Naive thymus-derived CD4-positive, alpha-beta T cell (primary cell): ENCODE measurements around the gene PNPLA5. TPM values are rescaled to one million over a fixed set of nuclear protein-coding genes. Genes with fewer than 3 reads are reported as not detected.

Experiments used
- ATAC-seq: fragments of 150-1000 bp; cut with Tn5 transposase; 2 replicates; pipeline ENCODE4 v1.10.0; 2021; ENCODE audit warnings: mild to moderate bottlenecking, moderate library complexity
- CTCF ChIA-PET: fragments of 350-600 bp; sonication (Branson Sonifier 250); formaldehyde crosslinking; loops from one replicate; lab custom pipeline; 2021; ENCODE audit warnings: antibody characterized with exemption; lab: Charles Lee
- POLR2A ChIA-PET: fragments of 350-600 bp; sonication (Branson Sonifier 250); formaldehyde crosslinking; loops from one replicate; lab custom pipeline; 2021; ENCODE audit warnings: antibody characterized with exemption, inconsistent platforms; lab: Charles Lee
- DNase-seq, 9 donors: peaks; one replicate each; pipeline versions ENCODE4 v3.0.0 to v3.0.0-alpha.2; 2020 to 2022; ENCODE audit warnings: mixed read lengths in 1 of 9
- H3K27ac ChIP-seq: one replicate; pipeline ENCODE4 v1.7.0; 2013; ENCODE audit warnings: mild to moderate bottlenecking, low read depth, low read length, moderate library complexity
- H3K27me3 ChIP-seq, 2 donors: one replicate each; pipeline ENCODE4 v1.7.0; 2013; ENCODE audit warnings: low read length in 2 of 2, mild to moderate bottlenecking in 2 of 2, moderate library complexity in 2 of 2; ENCODE audit not compliant: control insufficient read depth in 2 of 2, insufficient read depth in 2 of 2
- H3K36me3 ChIP-seq, 3 experiments: 1 replicate in 2 of 3; 2 replicates in 1 of 3; pipeline ENCODE4 v1.7.0; 2013; ENCODE audit warnings: low read length in 3 of 3, mild to moderate bottlenecking in 3 of 3, moderate library complexity in 1 of 3; ENCODE audit not compliant: insufficient read depth in 3 of 3, control insufficient read depth in 2 of 3
- H3K4me1 ChIP-seq, 2 donors: one replicate each; pipeline ENCODE4 v1.7.0; 2013; ENCODE audit warnings: low read length in 2 of 2, mild to moderate bottlenecking in 2 of 2, moderate library complexity in 1 of 2; ENCODE audit not compliant: control insufficient read depth in 2 of 2, insufficient read depth in 2 of 2
- H3K4me3 ChIP-seq: 2 replicates; pipeline ENCODE4 v1.7.0; 2013; ENCODE audit warnings: mild to moderate bottlenecking, low read length
- H3K9me3 ChIP-seq, 3 experiments: 1 replicate in 2 of 3; 2 replicates in 1 of 3; pipeline ENCODE4 v1.7.0; 2013; ENCODE audit warnings: low read length in 3 of 3; ENCODE audit not compliant: control insufficient read depth in 2 of 3
- H3K27ac Mint-ChIP-seq, 9 donors: one replicate each; pipeline ENCODE4 v1.8.0; 2020 to 2022; ENCODE audit warnings: mixed read lengths in 9 of 9, mild to moderate bottlenecking in 8 of 9, moderate library complexity in 5 of 9, inconsistent platforms in 2 of 9
- H3K27me3 Mint-ChIP-seq, 5 donors: one replicate each; pipeline ENCODE4 v1.8.0; 2021 to 2022; ENCODE audit warnings: mixed read lengths in 5 of 5, mild to moderate bottlenecking in 1 of 5
- H3K36me3 Mint-ChIP-seq, 5 donors: one replicate each; pipeline ENCODE4 v1.8.0; 2020 to 2022; ENCODE audit warnings: mixed read lengths in 5 of 5, mild to moderate bottlenecking in 3 of 5, inconsistent platforms in 1 of 5
- H3K4me1 Mint-ChIP-seq, 7 donors: one replicate each; pipeline ENCODE4 v1.8.0; 2020 to 2022; ENCODE audit warnings: mixed read lengths in 7 of 7, mild to moderate bottlenecking in 3 of 7, inconsistent platforms in 1 of 7
- H3K4me3 Mint-ChIP-seq, 10 donors: one replicate each; pipeline ENCODE4 v1.8.0; 2020 to 2022; ENCODE audit warnings: mild to moderate bottlenecking in 10 of 10, mixed read lengths in 10 of 10, moderate library complexity in 6 of 10, inconsistent platforms in 2 of 10
- H3K9me3 Mint-ChIP-seq, 11 donors: one replicate each; pipeline ENCODE4 v1.8.0; 2020 to 2022; ENCODE audit warnings: mixed read lengths in 11 of 11, mild to moderate bottlenecking in 4 of 11, inconsistent platforms in 1 of 11, moderate library complexity in 1 of 11
- intact Hi-C, 2 donors: fragments of 100-400 bp; cut with micrococcal nuclease; formaldehyde crosslinking; loops; one replicate each; pipeline ENCODE4 v1.15.1; 2023
- polyA plus RNA-seq, 2 donors: library from polyadenylated mRNA; unstranded; fragments of 300-500 nt; fragmentation: Illumina TruSeq; gene quantifications; one replicate each; pipeline ENCODE4 v1.2.3, GENCODE V29; 2021
- total RNA-seq, 6 experiments: library from RNA in 5 of 6; stranded (reverse) in 5 of 6; gene quantifications; 1 replicate in 5 of 6; 2 replicates in 1 of 6; pipeline ENCODE4 v1.2.3 and lab custom pipeline; 2021 to 2026

The PNPLA5 gene
- total and polyA plus RNA-seq, 7 experiments from 2014 or later: not detected

DNA sequence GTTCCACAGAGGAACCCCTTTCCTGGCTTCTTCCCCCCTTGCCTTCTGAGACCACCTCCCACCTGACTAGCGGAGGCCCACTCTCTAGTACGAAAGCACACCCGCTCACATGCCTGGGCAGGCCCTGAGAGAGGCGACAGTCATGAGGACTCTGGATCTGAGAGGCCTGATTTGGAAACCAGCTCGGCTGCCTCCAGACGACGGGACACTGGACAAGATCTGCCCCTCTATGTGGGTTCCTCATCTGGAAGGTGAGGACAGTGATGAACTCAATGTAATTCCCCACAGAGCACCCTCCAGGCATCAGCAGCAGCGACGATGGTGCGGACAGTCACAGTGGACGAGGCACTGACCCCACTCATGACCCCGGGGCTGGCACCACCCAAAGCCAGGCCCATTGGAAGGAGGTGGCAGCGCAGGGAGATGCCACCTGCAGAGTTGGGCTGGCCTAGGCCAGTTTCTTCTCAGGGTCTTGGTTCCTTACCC lies 37.0 kb downstream of the PNPLA5 start:
- Histone ChIP-seq H3K27ac (no peak overlapping the region), H3K4me3 (no peak overlapping the region), H3K9me3 (peaks cover 0 to 6% (median 0%) of the 10 kb centered on the region in 3 experiments), H3K36me3 (no peaks in the 10 kb centered on the region), H3K27me3 (no peaks in the 10 kb centered on the region), H3K4me1 (no peaks in the 10 kb centered on the region)
- Mint-ChIP-seq H3K4me1 (peaks cover 0 to 3% (median 0%) of the 10 kb centered on the region in 7 donors), H3K27ac (no peak overlapping the region), H3K27me3 (peaks cover 11 to 85% (median 38%) of the 10 kb centered on the region in 5 donors), H3K9me3 (peaks cover 0 to 21% (median 7%) of the 10 kb centered on the region in 11 donors), H3K4me3 (no peak overlapping the region), H3K36me3 (peaks cover 0 to 8% (median 3%) of the 10 kb centered on the region in 5 donors)
- intact Hi-C loops: no loop called here
- ATAC-seq: no peak
- DNase-seq: no peak
- POLR2A ChIA-PET: no interaction called here
- CTCF ChIA-PET: no interaction called here

DNA sequence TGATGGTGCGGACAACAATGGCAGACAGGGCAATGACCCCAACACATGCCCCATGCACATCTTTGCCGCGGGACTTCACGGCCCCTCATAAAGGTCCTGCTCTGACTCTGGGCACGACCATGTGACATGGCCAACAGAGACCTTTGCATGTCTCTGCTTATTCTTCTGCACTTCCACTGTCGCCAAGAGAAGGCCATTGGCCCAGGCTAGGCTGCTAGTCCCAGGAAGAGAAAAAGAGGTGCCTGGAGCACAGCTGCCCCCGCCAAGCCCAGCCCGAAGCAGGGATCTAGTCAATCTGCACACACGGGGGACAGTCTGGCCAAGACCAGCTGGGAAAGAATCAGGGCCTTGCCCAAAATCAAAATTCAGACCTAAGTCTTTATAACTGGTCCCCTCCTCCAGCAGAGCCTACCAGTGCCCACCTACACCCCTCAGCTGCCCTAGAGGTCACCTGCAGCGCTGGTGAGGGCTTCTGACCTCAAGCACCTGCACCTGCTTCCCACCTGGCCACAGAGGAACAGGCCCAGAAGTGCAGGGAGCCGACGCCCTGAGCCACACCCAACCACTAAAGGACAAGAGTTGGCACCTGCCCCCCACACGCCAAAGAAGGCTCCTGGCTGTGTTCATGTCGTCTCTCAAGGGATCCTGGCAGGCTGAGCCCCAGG lies 37.6 kb downstream of the PNPLA5 start:
- Mint-ChIP-seq H3K9me3 (peaks cover 0 to 21% (median 7%) of the 10 kb centered on the region in 11 donors), H3K27me3 (peaks cover 9 to 83% (median 40%) of the 10 kb centered on the region in 5 donors), H3K27ac (no peak overlapping the region), H3K4me1 (peaks cover 0 to 3% (median 0%) of the 10 kb centered on the region in 7 donors), H3K4me3 (no peak overlapping the region), H3K36me3 (peaks cover 0 to 8% (median 3%) of the 10 kb centered on the region in 5 donors)
- Histone ChIP-seq H3K4me3 (no peak overlapping the region), H3K27ac (no peak overlapping the region), H3K27me3 (no peaks in the 10 kb centered on the region), H3K9me3 (peaks cover 0 to 6% (median 0%) of the 10 kb centered on the region in 3 experiments), H3K36me3 (no peaks in the 10 kb centered on the region), H3K4me1 (no peaks in the 10 kb centered on the region)
- no peak for DNase-seq
- ChIA-PET POLR2A (no interaction called here), CTCF (no interaction called here)
- no peak for ATAC-seq
- intact Hi-C loops: no loop called here

DNA sequence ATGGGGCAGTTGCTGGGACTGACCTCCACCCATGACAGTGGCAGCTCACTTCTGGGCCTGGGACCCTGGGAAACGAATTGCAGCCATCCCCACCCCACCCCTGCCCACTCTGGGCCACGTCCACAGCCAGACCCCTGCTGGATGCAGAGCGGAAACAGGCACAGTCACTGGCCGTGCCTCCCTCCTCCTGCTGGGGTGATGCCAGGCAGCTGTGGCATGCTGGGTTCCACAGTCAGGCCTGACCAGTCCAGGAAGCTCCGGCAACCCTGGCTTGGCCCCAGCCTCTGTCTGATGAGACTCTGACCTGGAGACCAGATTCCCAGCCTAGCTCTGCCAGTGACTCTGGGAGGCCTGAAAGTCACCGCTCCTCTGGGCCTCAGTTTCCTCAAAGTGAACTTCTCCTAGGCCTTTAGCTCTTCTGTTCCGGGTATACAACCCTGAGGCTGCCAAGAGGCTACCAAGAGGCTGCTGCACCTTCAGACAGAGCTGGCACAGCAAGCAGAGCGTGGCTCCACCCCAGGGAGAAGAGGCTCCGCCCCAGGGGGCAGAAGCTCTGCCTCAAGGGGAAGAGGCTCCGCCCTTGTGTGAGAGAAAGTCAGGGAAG lies 38.4 kb downstream of the PNPLA5 start:
- no peaks in the 10 kb centered on the region for H3K36me3 ChIP-seq
- CTCF ChIA-PET: no interaction called here
- DNase-seq (no peak), ATAC-seq (no peak)
- Mint-ChIP-seq H3K4me1 (peaks cover 0 to 3% (median 0%) of the 10 kb centered on the region in 7 donors), H3K4me3 (no peak overlapping the region), H3K27me3 (peaks cover 2 to 78% (median 32%) of the 10 kb centered on the region in 5 donors), H3K27ac (no peak overlapping the region), H3K36me3 (peaks cover 0 to 8% (median 3%) of the 10 kb centered on the region in 5 donors), H3K9me3 (peaks cover 0 to 16% (median 7%) of the 10 kb centered on the region in 11 donors)
- H3K27me3 ChIP-seq: no peaks in the 10 kb centered on the region
- no peak overlapping the region for H3K27ac ChIP-seq
- no peak overlapping the region for H3K4me3 ChIP-seq
- intact Hi-C loops: no loop called here
- POLR2A ChIA-PET: no interaction called here
- no peaks in the 10 kb centered on the region for H3K4me1 ChIP-seq
- peaks cover 0 to 6% (median 0%) of the 10 kb centered on the region in 3 experiments for H3K9me3 ChIP-seq

DNA sequence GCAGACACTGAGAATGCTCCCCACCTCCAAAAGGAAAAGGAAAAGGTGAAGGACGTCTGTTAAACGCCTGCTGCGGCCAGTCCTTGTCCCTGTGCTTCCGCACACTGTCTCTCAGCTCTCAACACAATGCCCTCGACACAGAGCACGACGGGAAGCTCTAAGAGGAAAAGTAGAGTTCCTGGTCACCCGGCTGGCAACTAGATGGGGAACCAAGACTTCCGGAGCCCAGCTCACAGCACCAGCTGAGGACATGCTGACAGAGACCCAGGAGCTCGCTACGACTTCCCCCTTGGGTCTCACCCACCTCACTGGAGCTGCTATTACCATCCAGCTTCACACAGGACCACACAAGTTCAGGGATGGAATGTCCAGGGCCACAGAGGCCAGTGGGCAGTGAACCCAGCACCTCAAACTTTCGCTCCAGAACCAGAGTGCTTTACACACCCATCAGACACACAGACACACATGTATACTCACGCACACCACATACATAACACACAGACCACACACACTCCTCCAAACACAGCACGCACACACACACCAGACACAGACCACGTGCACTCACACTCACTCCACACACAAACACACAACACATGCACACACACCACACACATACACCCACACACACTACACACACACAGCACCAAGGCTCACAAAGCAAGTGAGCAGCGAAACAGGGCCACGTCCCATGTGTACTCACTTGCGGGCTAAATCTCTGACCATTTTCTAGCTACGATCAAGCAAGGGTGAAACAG lies 39.1 kb downstream of the PNPLA5 start:
- Histone ChIP-seq H3K4me3 (no peak overlapping the region), H3K9me3 (peaks cover 0 to 6% (median 0%) of the 10 kb centered on the region in 3 experiments), H3K27me3 (no peaks in the 10 kb centered on the region), H3K27ac (no peak overlapping the region), H3K36me3 (no peaks in the 10 kb centered on the region), H3K4me1 (no peaks in the 10 kb centered on the region)
- Mint-ChIP-seq H3K4me1 (peaks cover 0 to 3% (median 0%) of the 10 kb centered on the region in 7 donors), H3K27ac (no peak overlapping the region), H3K9me3 (peaks cover 0 to 16% (median 7%) of the 10 kb centered on the region in 11 donors), H3K36me3 (peaks cover 0 to 8% (median 3%) of the 10 kb centered on the region in 5 donors), H3K27me3 (peaks cover 2 to 73% (median 32%) of the 10 kb centered on the region in 5 donors), H3K4me3 (no peak overlapping the region)
- POLR2A ChIA-PET: no interaction called here
- ATAC-seq (no peak), DNase-seq (no peak)
- intact Hi-C loops: no loop called here
- CTCF ChIA-PET: no interaction called here

DNA sequence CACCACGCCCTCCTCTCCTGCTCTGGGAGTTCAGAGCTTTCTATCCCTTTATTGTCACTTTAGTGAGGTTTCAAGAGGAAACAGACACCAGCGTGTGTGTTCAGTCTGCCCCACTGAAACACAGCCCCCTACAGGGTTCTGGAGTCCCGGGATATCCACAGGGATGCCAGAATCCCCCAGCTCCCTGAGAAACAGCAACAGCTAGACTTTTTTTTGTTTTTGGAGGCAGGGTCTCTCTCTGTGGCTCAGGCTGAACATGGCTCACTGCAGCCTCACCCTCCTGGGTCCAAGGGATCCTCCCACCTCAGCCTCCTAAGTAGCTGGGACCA lies 39.9 kb downstream of the PNPLA5 start:
- CTCF ChIA-PET: no interaction called here
- H3K4me1 Mint-ChIP-seq: peaks cover 0 to 3% (median 0%) of the 10 kb centered on the region in 7 donors
- H3K36me3 ChIP-seq: no peaks in the 10 kb centered on the region
- H3K27ac ChIP-seq: no peak overlapping the region
- intact Hi-C loops: no loop called here
- peaks cover 0 to 9% (median 6%) of the 10 kb centered on the region in 11 donors for H3K9me3 Mint-ChIP-seq
- H3K27me3 Mint-ChIP-seq: peaks cover 2 to 64% (median 24%) of the 10 kb centered on the region in 5 donors
- no peaks in the 10 kb centered on the region for H3K4me1 ChIP-seq
- peak overlapping the region in 1 of 9 donors; percentile 26 for H3K27ac Mint-ChIP-seq
- no peak for ATAC-seq
- H3K36me3 Mint-ChIP-seq: peaks cover 0 to 7% (median 2%) of the 10 kb centered on the region in 5 donors
- H3K4me3 Mint-ChIP-seq: no peak overlapping the region
- POLR2A ChIA-PET: no interaction called here
- no peak overlapping the region for H3K4me3 ChIP-seq
- no peaks in the 10 kb centered on the region for H3K27me3 ChIP-seq
- peaks cover 0 to 6% (median 0%) of the 10 kb centered on the region in 3 experiments for H3K9me3 ChIP-seq
- DNase-seq: no peak

DNA sequence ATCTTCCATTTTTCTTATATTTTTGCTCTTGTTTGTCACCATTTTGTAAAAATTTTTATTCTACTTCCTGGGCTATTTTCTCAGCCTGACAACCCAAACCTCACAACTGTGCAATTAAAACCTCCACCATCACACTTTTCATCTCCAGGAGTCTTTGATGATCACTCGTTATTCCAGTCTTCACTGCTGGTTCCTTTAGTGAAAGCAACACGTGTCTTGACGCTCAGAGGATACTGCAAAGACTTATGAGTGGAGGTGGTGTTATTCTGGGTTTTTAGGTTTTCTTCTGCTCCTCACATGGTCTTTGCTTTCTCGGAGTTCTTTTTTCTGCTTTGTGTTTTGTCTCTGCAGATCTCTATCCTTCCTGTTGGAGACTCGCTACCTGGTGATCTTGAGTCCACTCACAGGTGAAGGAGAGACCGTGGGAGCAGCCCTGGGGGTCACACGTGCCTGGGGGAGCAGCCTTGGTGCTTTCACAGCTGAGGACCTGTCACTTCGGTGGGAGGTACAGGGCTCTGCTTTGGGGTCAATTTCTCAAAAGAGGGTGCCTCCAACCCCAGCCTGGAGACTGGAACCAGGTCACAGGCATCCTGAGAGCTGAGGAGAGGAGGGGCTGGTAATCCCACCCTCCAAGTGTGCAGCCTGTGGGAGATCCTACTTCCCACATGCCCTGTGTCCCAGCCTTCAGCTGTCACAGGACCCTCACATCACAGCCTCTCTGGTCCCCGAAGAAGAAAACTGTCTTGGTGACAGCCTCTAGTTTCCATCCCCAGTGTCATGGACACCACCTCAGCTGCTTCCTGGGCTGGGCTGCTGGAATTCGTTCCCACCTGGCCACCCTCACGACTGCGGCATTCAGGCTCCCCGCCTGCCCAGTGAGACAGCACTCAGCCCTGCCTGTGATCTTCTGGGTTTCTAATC lies 40.5 kb downstream of the PNPLA5 start:
- POLR2A ChIA-PET: no interaction called here

More for the DNA sequence above, 40.5 kb downstream of the PNPLA5 start:
- H3K27me3 Mint-ChIP-seq: peaks cover 2 to 58% (median 19%) of the 10 kb centered on the region in 5 donors
- Histone ChIP-seq H3K4me3 (no peak overlapping the region), H3K9me3 (peaks cover 0 to under 1% (median 0%) of the 10 kb centered on the region in 3 experiments), H3K27me3 (no peaks in the 10 kb centered on the region), H3K27ac (no peak overlapping the region), H3K4me1 (no peaks in the 10 kb centered on the region), H3K36me3 (no peaks in the 10 kb centered on the region)
- ATAC-seq: no peak
- H3K4me1 Mint-ChIP-seq: peaks cover 0 to 3% (median 0%) of the 10 kb centered on the region in 7 donors
- peak overlapping the region in 1 of 9 donors; percentile 26 for H3K27ac Mint-ChIP-seq
- peaks cover 0 to 3% (median 2%) of the 10 kb centered on the region in 11 donors for H3K9me3 Mint-ChIP-seq
- CTCF ChIA-PET: no interaction called here
- H3K4me3 Mint-ChIP-seq: no peak overlapping the region
- DNase-seq: no peak
- H3K36me3 Mint-ChIP-seq: peaks cover 0 to 2% (median 0%) of the 10 kb centered on the region in 5 donors
- intact Hi-C loops: no loop called here
